ENCODE results near the gene EXOC4.
A peak's percentile ranks its signal among the peaks of the same experiment; 100 is the strongest.

Gene EXOC4

DNA sequence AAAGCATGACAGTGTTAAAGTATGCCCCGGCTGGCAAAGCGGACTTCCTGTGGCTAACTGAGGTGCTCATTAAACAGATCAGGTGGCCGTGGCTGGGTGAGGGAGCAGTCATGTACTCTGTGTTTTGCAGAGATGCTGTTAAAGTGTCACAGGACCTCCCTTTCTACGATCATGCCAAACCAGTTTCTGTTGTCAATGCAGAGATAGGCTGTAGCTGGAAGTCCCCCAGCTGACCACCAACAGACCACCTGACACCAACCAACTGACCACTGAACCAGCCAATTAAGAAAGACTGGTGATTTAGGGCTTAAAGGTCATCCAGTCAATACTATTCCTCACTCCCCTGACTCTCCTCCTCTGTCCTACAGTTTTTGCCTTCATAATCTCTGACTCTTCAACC, 443.2 kb downstream of the EXOC4 start:
- Mint-ChIP-seq H3K4me3 (no peak overlapping the region), H3K36me3 (ENCODE audit: insufficient read depth) (no peaks in the 10 kb centered on the region)

DNA sequence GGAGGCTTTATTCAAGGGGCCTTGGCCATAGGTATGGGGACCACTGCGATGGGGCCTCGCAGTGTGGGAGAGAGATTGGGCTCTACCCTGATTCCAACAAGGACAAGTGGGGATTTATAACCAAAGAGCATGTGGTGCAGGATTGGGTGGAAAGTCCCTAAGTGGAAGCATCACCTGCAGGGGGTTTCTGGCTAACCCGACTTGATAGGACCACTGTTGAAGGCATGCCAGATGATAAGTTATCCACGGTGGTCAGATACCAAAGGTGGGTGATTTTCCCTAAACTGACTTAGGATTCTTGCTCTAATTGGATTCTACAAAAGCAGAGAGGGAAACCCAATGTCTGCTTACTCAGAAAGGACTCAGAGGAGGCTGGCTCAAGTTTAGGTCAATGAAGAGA, 444.7 kb downstream of the EXOC4 start:
- Mint-ChIP-seq H3K27ac (no peak overlapping the region), H3K4me3 (no peak overlapping the region), H3K27me3 (no peaks in the 10 kb centered on the region), H3K36me3 (ENCODE audit: insufficient read depth) (no peaks in the 10 kb centered on the region), H3K9me3 (no peaks in the 10 kb centered on the region), H3K4me1 (ENCODE audit: low read depth in 2 of 2) (peaks cover 5 to 14% of the 10 kb centered on the region in 2 donors)
- no peak for DNase-seq
- ATAC-seq (replicated peaks) = no peak

More for the DNA sequence above, 443.2 kb downstream of the EXOC4 start:
- ATAC-seq (replicated peaks) (no peak), DNase-seq (no peak)
- no peak overlapping the region for H3K27ac Mint-ChIP-seq
- H3K4me1 Mint-ChIP-seq (ENCODE audit: low read depth in 2 of 2) = peaks cover 5 to 14% of the 10 kb centered on the region in 2 donors
- H3K9me3 Mint-ChIP-seq = no peaks in the 10 kb centered on the region
- H3K27me3 Mint-ChIP-seq = no peaks in the 10 kb centered on the region

DNA sequence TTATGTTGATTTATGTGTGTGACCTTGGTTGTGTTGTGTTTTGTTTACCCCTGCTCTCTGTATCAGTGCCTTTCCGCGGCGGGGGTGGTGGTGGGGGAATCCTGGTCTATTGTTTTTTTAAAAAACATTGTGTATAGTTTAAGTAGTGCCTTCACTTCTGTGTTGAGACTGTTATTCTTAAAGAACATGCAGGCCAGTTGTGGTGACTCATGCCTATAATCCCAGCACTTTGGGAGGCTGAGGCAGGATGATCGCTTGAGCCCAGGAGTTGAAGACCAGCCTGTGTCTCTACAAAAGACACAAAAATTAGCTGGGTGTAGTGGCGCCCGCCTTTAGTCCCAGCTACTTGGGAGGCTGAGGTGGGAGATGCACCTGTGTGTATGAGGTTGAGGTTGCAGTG, 445.2 kb downstream of the EXOC4 start:
- Mint-ChIP-seq H3K36me3 (ENCODE audit: insufficient read depth) (no peaks in the 10 kb centered on the region), H3K4me3 (no peak overlapping the region), H3K9me3 (no peaks in the 10 kb centered on the region)

GRCh38 chr7:133699386-133699785, 446.5 kb downstream of the EXOC4 start:
- Mint-ChIP-seq H3K36me3 (ENCODE audit: insufficient read depth) (no peaks in the 10 kb centered on the region), H3K27me3 (no peaks in the 10 kb centered on the region), H3K4me3 (no peak overlapping the region), H3K27ac (no peak overlapping the region), H3K4me1 (ENCODE audit: low read depth in 2 of 2) (peaks cover 5 to 14% of the 10 kb centered on the region in 2 donors), H3K9me3 (no peaks in the 10 kb centered on the region)
- no peak for ATAC-seq (replicated peaks)
- no peak for DNase-seq

More for the DNA sequence above, 445.2 kb downstream of the EXOC4 start:
- DNase-seq (no peak), ATAC-seq (replicated peaks) (no peak)
- Mint-ChIP-seq H3K27me3 (no peaks in the 10 kb centered on the region), H3K27ac (no peak overlapping the region), H3K4me1 (ENCODE audit: low read depth in 2 of 2) (peaks cover 5 to 14% of the 10 kb centered on the region in 2 donors)

GRCh38 chr7:133702078-133702477, 449.2 kb downstream of the EXOC4 start:
- Mint-ChIP-seq H3K27ac (no peak overlapping the region), H3K4me3 (no peak overlapping the region), H3K27me3 (no peaks in the 10 kb centered on the region), H3K9me3 (no peaks in the 10 kb centered on the region), H3K36me3 (ENCODE audit: insufficient read depth) (no peaks in the 10 kb centered on the region), H3K4me1 (ENCODE audit: low read depth in 2 of 2) (no peaks in the 10 kb centered on the region)
- DNase-seq (no peak), ATAC-seq (replicated peaks) (no peak)

DNA sequence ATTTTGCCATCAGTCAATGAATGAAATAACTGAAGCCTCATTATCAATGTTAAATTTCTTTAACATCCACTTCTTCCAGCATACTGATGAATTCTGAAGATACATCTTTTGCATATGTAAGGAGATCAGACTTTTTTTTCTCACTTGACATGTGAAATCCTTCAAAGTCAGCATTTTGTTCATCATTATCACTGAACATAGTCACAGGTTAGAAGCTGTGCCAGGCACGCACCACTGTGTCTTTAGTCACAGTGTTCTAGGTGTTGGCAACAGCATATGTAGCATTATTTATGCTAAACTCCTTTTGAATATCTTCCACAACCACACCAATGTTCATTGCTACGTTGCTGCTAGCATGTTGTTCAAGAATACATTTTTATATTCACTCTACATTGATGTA, 450.1 kb downstream of the EXOC4 start:
- ATAC-seq (replicated peaks) = no peak
- Mint-ChIP-seq H3K4me3 (no peak overlapping the region), H3K4me1 (ENCODE audit: low read depth in 2 of 2) (no peaks in the 10 kb centered on the region)

GRCh38 chr7:133703547-133703946, 450.7 kb downstream of the EXOC4 start:
- Mint-ChIP-seq H3K27me3 (no peaks in the 10 kb centered on the region), H3K36me3 (ENCODE audit: insufficient read depth) (no peaks in the 10 kb centered on the region), H3K9me3 (no peaks in the 10 kb centered on the region), H3K27ac (no peak overlapping the region), H3K4me3 (no peak overlapping the region), H3K4me1 (ENCODE audit: low read depth in 2 of 2) (no peaks in the 10 kb centered on the region)
- ATAC-seq (replicated peaks) (no peak), DNase-seq (no peak)

More for the DNA sequence above, 450.1 kb downstream of the EXOC4 start:
- H3K27me3 Mint-ChIP-seq = no peaks in the 10 kb centered on the region
- no peak overlapping the region for H3K27ac Mint-ChIP-seq
- no peaks in the 10 kb centered on the region for H3K36me3 Mint-ChIP-seq (ENCODE audit: insufficient read depth)
- H3K9me3 Mint-ChIP-seq = no peaks in the 10 kb centered on the region
- no peak for DNase-seq

DNA sequence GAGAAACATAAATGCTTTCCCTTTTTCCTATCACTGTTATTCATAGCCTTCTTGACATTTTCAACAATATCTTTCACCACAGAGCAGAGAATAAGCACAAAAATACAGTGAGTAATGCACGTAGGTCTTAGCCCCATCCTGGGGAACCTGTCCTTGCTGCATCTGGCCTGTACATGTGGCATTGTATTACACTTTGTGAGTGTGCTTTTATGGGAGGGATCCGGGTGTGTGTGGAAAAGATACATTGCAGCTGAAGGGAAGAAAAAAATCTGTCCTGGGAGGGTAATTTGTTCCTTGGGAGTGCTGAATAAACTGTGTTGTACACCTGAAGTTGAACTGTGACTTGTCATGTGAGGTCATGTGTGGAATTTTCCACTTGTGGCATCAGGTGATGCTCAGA, 451.6 kb downstream of the EXOC4 start:
- Mint-ChIP-seq H3K4me1 (ENCODE audit: low read depth in 2 of 2) (peaks cover 0 to 4% of the 10 kb centered on the region in 2 donors), H3K27ac (no peak overlapping the region), H3K4me3 (no peak overlapping the region), H3K36me3 (ENCODE audit: insufficient read depth) (no peaks in the 10 kb centered on the region), H3K9me3 (no peaks in the 10 kb centered on the region), H3K27me3 (no peaks in the 10 kb centered on the region)
- DNase-seq (no peak), ATAC-seq (replicated peaks) (no peak)

DNA sequence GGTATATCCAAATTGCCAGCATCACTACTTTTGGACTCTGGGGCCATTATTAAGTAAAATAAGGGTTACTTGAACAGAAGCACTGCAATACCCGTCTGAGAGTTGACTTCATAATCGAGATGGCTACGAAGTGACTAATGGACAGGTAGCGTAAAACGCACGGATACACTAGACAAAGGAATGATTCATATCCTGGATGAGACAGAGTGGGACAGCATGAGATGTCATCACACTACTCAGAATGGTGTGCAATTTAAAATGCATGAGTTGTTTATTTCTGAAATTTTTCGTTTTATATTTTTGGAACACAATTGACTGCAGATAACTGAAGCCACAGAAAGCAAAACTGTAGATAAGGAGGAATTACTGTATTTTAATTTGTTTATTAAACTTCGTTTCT, 452.7 kb downstream of the EXOC4 start:
- DNase-seq (no peak), ATAC-seq (replicated peaks) (no peak)
- no peak overlapping the region for H3K4me3 Mint-ChIP-seq
- peaks cover 0 to 4% of the 10 kb centered on the region in 2 donors for H3K4me1 Mint-ChIP-seq (ENCODE audit: low read depth in 2 of 2)
- H3K27me3 Mint-ChIP-seq = no peaks in the 10 kb centered on the region
- no peaks in the 10 kb centered on the region for H3K36me3 Mint-ChIP-seq (ENCODE audit: insufficient read depth)
- no peak overlapping the region for H3K27ac Mint-ChIP-seq
- H3K9me3 Mint-ChIP-seq = no peaks in the 10 kb centered on the region

DNA sequence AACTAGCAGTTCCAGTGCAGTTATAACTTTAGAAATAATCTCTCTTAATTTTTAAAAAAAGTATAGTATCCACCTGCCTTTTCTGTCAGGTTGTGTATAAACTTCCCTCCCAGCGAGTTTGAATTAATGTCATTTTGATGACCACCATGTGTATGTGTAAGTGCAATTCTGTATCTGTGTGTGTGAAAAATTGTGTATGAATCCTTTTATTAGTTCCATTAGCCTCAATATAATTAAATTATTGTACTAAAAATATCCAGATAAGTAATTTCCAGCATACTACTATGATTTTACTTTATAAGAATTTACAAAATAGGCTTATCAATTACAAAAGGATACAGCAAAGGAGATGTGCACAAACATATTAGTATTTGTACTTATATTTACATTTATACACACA, 453.1 kb downstream of the EXOC4 start:
- Mint-ChIP-seq H3K36me3 (ENCODE audit: insufficient read depth) (no peaks in the 10 kb centered on the region), H3K27ac (no peak overlapping the region), H3K4me1 (ENCODE audit: low read depth in 2 of 2) (peaks cover 0 to 4% of the 10 kb centered on the region in 2 donors), H3K27me3 (no peaks in the 10 kb centered on the region), H3K4me3 (no peak overlapping the region), H3K9me3 (no peaks in the 10 kb centered on the region)
- ATAC-seq (replicated peaks) (no peak), DNase-seq (no peak)

DNA sequence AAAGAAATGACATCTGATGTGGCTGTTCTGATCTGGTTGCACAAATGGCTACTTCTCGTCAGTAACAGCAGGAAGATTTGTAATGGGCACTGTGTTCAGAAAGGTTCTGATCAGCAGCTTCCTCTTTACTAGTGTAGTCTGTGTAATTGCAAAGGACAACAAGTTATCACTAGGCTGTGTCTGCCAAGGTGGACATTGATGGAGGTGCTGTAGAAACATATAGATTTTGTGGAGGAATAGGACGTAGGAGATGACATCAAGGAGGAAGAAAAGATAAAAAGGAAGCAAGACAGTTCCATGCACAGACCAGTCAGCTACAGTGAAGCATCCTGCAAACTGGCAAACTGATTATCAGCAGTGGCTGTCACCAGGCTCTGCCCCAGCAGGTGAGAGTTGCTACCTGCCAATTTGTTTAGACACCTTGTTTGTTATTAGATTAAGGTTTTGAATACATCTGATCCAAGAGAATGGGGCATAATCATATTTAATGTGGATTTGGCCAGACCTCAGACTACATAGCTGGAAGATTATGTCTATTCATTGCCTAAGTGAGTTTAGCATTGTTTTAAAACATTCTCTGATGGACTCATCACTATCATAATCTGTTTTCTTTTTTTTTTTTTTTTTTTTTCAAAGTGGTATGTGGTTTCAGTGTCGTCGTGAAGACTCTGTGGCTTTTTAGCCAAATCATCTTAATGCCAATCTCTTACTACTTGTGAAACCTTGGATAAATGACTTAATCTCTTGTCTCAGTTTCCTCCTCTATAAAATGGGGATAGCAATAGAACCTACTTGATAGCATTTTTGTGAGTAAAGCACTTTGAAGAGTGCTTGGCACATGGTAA, 456.4 kb downstream of the EXOC4 start:
- H3K4me3 Mint-ChIP-seq = no peak overlapping the region
- H3K9me3 Mint-ChIP-seq = no peaks in the 10 kb centered on the region
- no peaks in the 10 kb centered on the region for H3K27me3 Mint-ChIP-seq
- H3K27ac Mint-ChIP-seq = peak overlapping the region in 1 of 2 donors; percentile 49
- no peak for ATAC-seq (replicated peaks)
- DNase-seq = no peak
- no peaks in the 10 kb centered on the region for H3K36me3 Mint-ChIP-seq (ENCODE audit: insufficient read depth)
- H3K4me1 Mint-ChIP-seq (ENCODE audit: low read depth in 2 of 2) = peaks cover 0 to 4% of the 10 kb centered on the region in 2 donors

GRCh38 chr7:133712544-133712943, 459.7 kb downstream of the EXOC4 start:
- peaks cover 0 to 4% of the 10 kb centered on the region in 2 donors for H3K4me1 Mint-ChIP-seq (ENCODE audit: low read depth in 2 of 2)
- H3K4me3 Mint-ChIP-seq = no peak overlapping the region
- H3K36me3 Mint-ChIP-seq (ENCODE audit: insufficient read depth) = no peaks in the 10 kb centered on the region
- no peaks in the 10 kb centered on the region for H3K9me3 Mint-ChIP-seq
- ATAC-seq (replicated peaks) (no peak), DNase-seq (no peak)
- H3K27ac Mint-ChIP-seq = no peak overlapping the region
- H3K27me3 Mint-ChIP-seq = no peaks in the 10 kb centered on the region

GRCh38 chr7:133714654-133715053, 461.8 kb downstream of the EXOC4 start:
- Mint-ChIP-seq H3K27ac (no peak overlapping the region), H3K9me3 (no peaks in the 10 kb centered on the region), H3K4me3 (no peak overlapping the region), H3K4me1 (ENCODE audit: low read depth in 2 of 2) (no peaks in the 10 kb centered on the region), H3K27me3 (no peaks in the 10 kb centered on the region), H3K36me3 (ENCODE audit: insufficient read depth) (no peaks in the 10 kb centered on the region)
- ATAC-seq (replicated peaks) (no peak), DNase-seq (no peak)

DNA sequence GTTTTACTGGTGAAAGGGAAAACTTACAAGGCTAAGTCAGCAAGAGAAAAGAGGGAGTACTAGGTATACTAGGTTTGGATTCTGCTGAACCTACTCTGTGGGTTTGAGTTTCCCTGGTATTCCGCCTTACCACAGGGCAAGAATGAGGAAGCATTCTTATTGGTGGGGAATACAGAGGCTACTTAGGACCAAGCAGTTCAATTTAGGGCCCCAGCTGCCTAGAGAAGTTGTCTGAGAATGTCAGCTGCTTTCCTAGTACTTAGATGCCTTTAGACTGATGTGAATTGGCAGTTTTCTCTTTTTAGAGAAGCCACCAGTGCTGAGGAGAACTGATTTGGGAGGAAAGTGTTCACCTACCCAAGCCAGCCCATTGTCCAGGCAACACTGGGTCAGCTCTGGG, 465.3 kb downstream of the EXOC4 start:
- DNase-seq (no peak), ATAC-seq (replicated peaks) (no peak)
- H3K27ac Mint-ChIP-seq = no peak overlapping the region
- no peaks in the 10 kb centered on the region for H3K4me1 Mint-ChIP-seq (ENCODE audit: low read depth in 2 of 2)
- H3K36me3 Mint-ChIP-seq (ENCODE audit: insufficient read depth) = no peaks in the 10 kb centered on the region
- no peak overlapping the region for H3K4me3 Mint-ChIP-seq
- no peaks in the 10 kb centered on the region for H3K9me3 Mint-ChIP-seq
- H3K27me3 Mint-ChIP-seq = no peaks in the 10 kb centered on the region
